Adrenal gland (tissue), 12 donors: Measurements from ENCODE around the gene ETF1. TPM values are rescaled to one million over a fixed set of nuclear protein-coding genes. Genes with fewer than 3 reads are reported as not detected.

ENCODE experiments used
- DNase-seq, 7 donors: peaks; one replicate each; pipeline ENCODE4 v3.0.0-alpha.2; 2019 to 2020
- H3K27ac ChIP-seq, 5 donors: fragments of 200-600 bp; sonication (generic) in 4 of 5; 1 replicate in 3 of 5; 2 replicates in 2 of 5; pipeline versions ENCODE4 v1.5.1 to v1.8.0; 2016 to 2020; ENCODE audit warnings: mild to moderate bottlenecking in 1 of 5
- H3K27me3 ChIP-seq: fragments of 200-600 bp; 2 replicates; pipeline ENCODE4 v1.8.0; 2021
- H3K36me3 ChIP-seq, 2 donors: fragments of 200-600 bp; replicated peaks in 1 of 2; 1 replicate in 1 of 2; 2 replicates in 1 of 2; pipeline versions ENCODE4 v1.5.1 to v1.8.0; 2018 to 2022
- H3K4me1 ChIP-seq, 2 donors: fragments of 200-600 bp; replicated peaks in 1 of 2; 1 replicate in 1 of 2; 2 replicates in 1 of 2; pipeline versions ENCODE4 v1.5.1 to v1.8.0; 2018 to 2021
- H3K4me3 ChIP-seq, 4 donors: fragments of 200-600 bp; sonication (generic) in 3 of 4; one replicate each; pipeline ENCODE4 v1.5.1; 2016 to 2018
- H3K9me3 ChIP-seq, 3 donors: fragments of 200-600 bp; sonication (generic) in 1 of 3; replicated peaks in 1 of 3; 1 replicate in 2 of 3; 2 replicates in 1 of 3; pipeline versions ENCODE4 v1.5.1 to v1.8.0; 2016 to 2021
- CTCF ChIP-seq, 6 experiments: fragments of 450-650 bp in 4 of 6; fragments of 200-600 bp in 2 of 6; sonication (generic) in 1 of 6; IDR thresholded peaks; 1 replicate in 5 of 6; 2 replicates in 1 of 6; pipeline versions ENCODE4 v1.5.1 to v1.8.0; 2016 to 2021; ENCODE audit warnings: antibody characterized with exemption in 6 of 6, mild to moderate bottlenecking in 2 of 6, moderate library complexity in 1 of 6
- POLR2A ChIP-seq, 2 donors: fragments of 450-650 bp; IDR thresholded peaks; one replicate each; pipeline ENCODE4 v1.6.1; 2017; ENCODE audit warnings: antibody characterized with exemption in 2 of 2, mild to moderate bottlenecking in 2 of 2, moderate library complexity in 1 of 2
- WGBS, 4 donors: extraction: QIAGEN DNeasy Blood & Tissue Kit in 2 of 4; methylation state at CpG; one replicate each; pipeline versions ENCODE4 v1.1.5 to v1.1.7; 2013 to 2017; 5-methylcytosine and 5-hydroxymethylcytosine counted together
- intact Hi-C, 2 donors: fragments of 100-400 bp; cut with DNase I; formaldehyde crosslinking; loops; one replicate each; pipeline versions ENCODE4 v1.14.1 to v1.15.0; 2022 to 2023
- polyA plus RNA-seq, 3 donors: library from polyadenylated mRNA; stranded (reverse); fragments of 200-250 nt in 2 of 3; fragments of 350-450 nt in 1 of 3; fragmentation: Illumina TruSeq in 1 of 3; extraction: RNeasy Lipid Tissue Mini Kit (QIAGEN cat#74804) in 1 of 3; gene quantifications; one replicate each; pipeline ENCODE4 v1.2.3, GENCODE V29; 2013 to 2014
- total RNA-seq, 9 donors: library from RNA; depleted of rRNA in 4 of 9; stranded (reverse); fragments of >200 nt in 4 of 9; fragments of 120-200 nt in 1 of 9; fragmentation: NEBNext Ultra II Directional in 1 of 9; extraction: Animal tissue kit (Norgen Biotek cat#: 25700) in 1 of 9; gene quantifications; one replicate each; pipeline versions ENCODE4 v1.1.0 to v1.2.4, GENCODE V29; 2013 to 2023
- donor health status: healthy with polysubstance abuse.
- donor health status: Bipolar disorder and iron deficiency.
- donor health status: DM: yes; HTN: yes; CAD: no.
- donor health status: DM: no; HTN: no; CAD: no.
- donor health status: DM: no; HTN: no; CAD: no.
- donor health status: DM: yes; HTN: yes; CAD: no.

Gene ETF1
- total and polyA plus RNA-seq, 12 donors: 25.4 to 178 (median 72.3) TPM

GRCh38 chr5:138574744-138575193 is 31.7 kb upstream of the ETF1 start:
- WGBS, 4 donors: 0 to 1% (median 0%) methylated on average over 12 to 18 of the region's 18 CpGs
- no peak for TF ChIP-seq CTCF (IDR thresholded peaks at IDR 0.05)
- no peak for TF ChIP-seq POLR2A (IDR thresholded peaks at IDR 0.05)
- peak overlapping the region; percentile 76 to 97 (median 84) for H3K4me3 ChIP-seq
- peak overlapping the region; percentile 97 to 100 (median 98) for H3K27ac ChIP-seq
- H3K9me3 ChIP-seq: no peaks in the 10 kb centered on the region
- H3K27me3 ChIP-seq: no peaks in the 10 kb centered on the region
- peak in 4 of 7 donors; percentile 68 to 72 (median 70) for DNase-seq
- H3K36me3 ChIP-seq: peaks cover 0 to 38% of the 10 kb centered on the region in 2 donors
- intact Hi-C loops: no loop called here
- peaks cover 6 to 24% of the 10 kb centered on the region in 2 donors for H3K4me1 ChIP-seq

GRCh38 chr5:138573949-138574670 is 31.1 kb upstream of the ETF1 start:
- Histone ChIP-seq H3K27ac (peak overlapping the region; percentile 97 to 100 (median 98)), H3K4me1 (peaks cover 6 to 25% of the 10 kb centered on the region in 2 donors), H3K36me3 (peaks cover 0 to 44% of the 10 kb centered on the region in 2 donors), H3K27me3 (no peaks in the 10 kb centered on the region), H3K9me3 (no peaks in the 10 kb centered on the region), H3K4me3 (peak overlapping the region in 3 of 4 donors; percentile 82 to 97 (median 85))
- intact Hi-C loops: no loop called here
- 23 to 26% (median 26%) methylated on average over 9 of the region's 9 CpGs for WGBS, 4 donors
- no peak for DNase-seq
- no peak for TF ChIP-seq CTCF (IDR thresholded peaks at IDR 0.05)
- TF ChIP-seq POLR2A (IDR thresholded peaks at IDR 0.05): peak in 1 of 2 donors; percentile 41

- H3K4me3 ChIP-seq: peak overlapping the region in 1 of 4 donors; percentile 85
- H3K27ac ChIP-seq: peak overlapping the region in 1 of 5 donors; percentile 100
- DNase-seq: no peak
- no peaks in the 10 kb centered on the region for H3K27me3 ChIP-seq
- WGBS, 4 donors: 80 to 95% (median 89%) methylated on average over 7 to 8 of the region's 8 CpGs
- H3K9me3 ChIP-seq: no peaks in the 10 kb centered on the region
- H3K4me1 ChIP-seq: peaks cover 6 to 28% of the 10 kb centered on the region in 2 donors
- TF ChIP-seq CTCF (IDR thresholded peaks at IDR 0.05) (no peak), POLR2A (IDR thresholded peaks at IDR 0.05) (no peak)
- H3K36me3 ChIP-seq: peaks cover 0 to 53% of the 10 kb centered on the region in 2 donors
- intact Hi-C loops: no loop called here
Measured at GRCh38 chr5:138573223-138573622, 30.2 kb upstream of the ETF1 start.

GRCh38 chr5:138570871-138571270 is 27.8 kb upstream of the ETF1 start:
- H3K27ac ChIP-seq: no peak overlapping the region
- peaks cover 0 to 77% of the 10 kb centered on the region in 2 donors for H3K36me3 ChIP-seq
- H3K27me3 ChIP-seq: no peaks in the 10 kb centered on the region
- H3K4me1 ChIP-seq: peaks cover 6 to 25% of the 10 kb centered on the region in 2 donors
- no peak overlapping the region for H3K4me3 ChIP-seq
- no peak for DNase-seq
- WGBS, 4 donors: 95 to 99% (median 97%) methylated on average over 9 of the region's 9 CpGs
- intact Hi-C loops: no loop called here
- H3K9me3 ChIP-seq: no peaks in the 10 kb centered on the region
- no peak for TF ChIP-seq CTCF (IDR thresholded peaks at IDR 0.05)
- no peak for TF ChIP-seq POLR2A (IDR thresholded peaks at IDR 0.05)
